HL-60/S4 treated with retinoic acid at 250 ng/mL for 4 days and 3 days (cell line): ENCODE data around the gene CEBPG.

Experiments
- in situ Hi-C: fragments of 300-500 bp; cut with MboI; formaldehyde crosslinking; loops from 2 replicates; pipeline ENCODE4 v1.7.0; 2022; ENCODE audit warnings: low sequenced_read_pairs

Gene CEBPG

DNA sequence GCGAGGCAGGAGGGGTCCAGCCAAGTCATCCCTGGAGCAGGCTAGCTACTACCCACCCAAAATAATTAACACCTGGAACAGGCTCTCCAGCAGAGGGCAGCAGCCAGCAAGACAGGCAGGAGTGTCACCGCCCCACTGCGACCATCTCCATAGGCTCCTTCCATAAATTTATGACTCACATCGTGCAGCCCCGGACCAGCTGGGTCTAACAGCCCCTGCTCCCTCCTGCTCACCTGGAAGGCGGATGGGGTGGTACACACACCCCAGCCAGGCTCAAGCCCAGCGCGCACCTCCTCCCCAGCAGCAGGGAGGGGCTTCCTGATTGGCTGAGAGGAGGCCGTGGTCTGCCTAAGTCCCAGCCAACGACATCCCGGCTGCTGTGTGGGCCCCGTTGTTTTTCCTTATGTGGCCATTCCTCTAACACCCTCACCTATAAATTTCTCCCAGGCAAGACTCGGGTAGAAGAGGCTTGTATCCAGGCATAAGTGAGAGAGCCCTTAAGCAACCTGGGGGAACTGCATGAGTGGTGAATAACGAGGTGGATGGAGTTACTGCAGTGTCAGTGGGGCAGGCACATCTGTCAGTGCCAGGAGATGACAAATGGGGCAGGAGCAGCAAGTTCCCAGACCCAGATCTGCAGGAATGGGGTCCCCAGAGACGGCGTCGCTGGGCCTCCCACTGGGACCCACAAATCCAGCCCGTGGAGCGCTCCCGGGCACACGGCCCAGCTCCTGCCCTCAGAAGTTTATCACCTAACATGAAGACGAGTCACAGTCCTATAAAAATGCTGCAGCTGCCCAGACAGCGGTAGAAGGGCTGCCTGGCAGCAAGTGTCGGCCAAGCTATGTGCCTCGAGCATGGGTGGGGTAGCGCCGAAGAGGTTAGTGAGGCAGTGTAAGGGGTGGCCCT lies 43.1 kb downstream of the CEBPG start:
- in situ Hi-C loops = loop anchor here (25.0 kb wide), 1 partner anchor 279 kb away; the partner anchor contains the start of gene WDR88

DNA sequence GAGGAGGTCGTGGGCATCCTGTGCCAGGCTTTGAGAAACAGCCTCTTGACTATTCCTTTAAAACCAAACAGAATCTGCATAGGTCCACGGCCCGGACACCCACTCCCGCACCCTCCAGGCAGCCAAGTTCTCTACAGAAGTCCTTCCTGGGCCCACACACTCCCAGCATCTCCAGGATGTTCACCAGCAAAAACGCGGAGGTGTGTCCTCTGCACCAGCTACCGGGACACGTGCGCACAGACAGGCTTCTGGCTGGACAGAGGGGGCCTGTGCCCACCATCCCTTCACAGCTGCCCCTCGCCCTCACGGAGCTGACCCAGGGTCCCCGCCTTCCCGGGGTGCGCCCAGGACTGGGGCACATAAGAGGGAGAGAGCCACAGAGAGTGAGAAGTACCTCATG lies 44.2 kb downstream of the CEBPG start:
- in situ Hi-C loops = loop anchor here (25.0 kb wide), 1 partner anchor 280 kb away; the partner anchor contains the start of gene WDR88

DNA sequence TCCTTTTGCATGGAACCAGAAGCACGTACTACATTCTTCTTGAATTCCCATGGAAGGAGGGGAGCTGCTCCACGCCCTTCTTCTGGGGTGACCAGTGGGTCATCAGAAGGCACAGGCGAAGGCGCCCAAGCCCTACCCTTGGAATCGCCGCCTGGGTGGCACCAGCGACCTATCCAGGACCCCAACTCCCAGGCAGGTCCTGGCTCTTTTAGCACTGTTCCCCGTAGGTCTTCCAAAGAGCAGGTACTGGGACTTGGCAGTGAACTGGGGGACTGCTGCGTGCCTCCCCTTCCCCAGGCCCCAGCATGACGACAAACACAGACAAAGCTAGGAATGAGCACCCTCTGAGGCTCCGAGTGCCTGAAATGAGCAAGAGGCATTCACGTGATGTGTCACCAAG lies 45.0 kb downstream of the CEBPG start:
- in situ Hi-C loops = loop anchor here (25.0 kb wide), 1 partner anchor 281 kb away; the partner anchor contains the start of gene WDR88

DNA sequence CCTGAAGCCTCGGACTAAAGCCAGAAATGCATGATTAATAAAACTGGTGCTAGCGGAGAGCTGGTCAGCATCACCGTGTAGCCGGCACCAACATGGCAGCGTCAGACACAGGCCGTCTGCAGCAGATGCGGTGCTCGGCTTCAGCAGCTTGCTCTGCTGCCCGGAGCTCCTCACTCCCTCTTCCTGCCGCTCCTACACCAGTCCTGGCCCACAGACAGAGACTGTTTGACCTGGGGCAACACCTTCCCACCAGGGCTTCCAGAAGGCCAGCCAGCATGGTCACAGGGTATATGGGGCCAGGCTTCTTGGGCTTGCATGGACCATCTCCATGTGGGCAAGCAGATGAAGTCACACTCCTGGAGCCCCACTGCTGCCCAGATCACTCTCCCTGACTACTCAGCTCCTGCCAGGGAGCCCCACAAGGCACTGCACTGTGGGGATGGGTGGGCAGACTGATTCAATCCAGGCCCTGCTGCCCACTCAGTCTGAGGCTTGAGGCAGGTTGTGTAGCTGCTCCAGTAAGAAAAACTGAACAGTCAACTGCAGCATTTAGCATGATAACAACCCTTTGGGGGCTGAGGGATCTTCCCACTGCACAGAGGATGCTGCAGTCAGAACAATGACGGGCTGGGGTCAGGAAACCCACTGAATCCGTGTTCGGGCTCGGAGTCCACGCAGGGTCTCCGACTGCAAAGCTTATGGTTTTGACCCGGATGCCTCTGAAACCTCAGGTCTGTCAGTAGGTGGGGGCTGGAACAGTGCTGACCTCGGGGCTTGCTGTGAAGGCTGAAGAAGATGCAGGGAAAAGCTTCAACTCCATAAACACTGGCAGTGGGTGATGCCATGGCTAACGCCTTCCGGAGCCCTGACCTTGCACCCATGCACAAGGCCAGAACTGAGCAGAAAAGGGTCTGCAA lies 45.6 kb downstream of the CEBPG start:
- in situ Hi-C loops = loop anchor here (25.0 kb wide), 1 partner anchor 282 kb away; the partner anchor contains the start of gene WDR88

DNA sequence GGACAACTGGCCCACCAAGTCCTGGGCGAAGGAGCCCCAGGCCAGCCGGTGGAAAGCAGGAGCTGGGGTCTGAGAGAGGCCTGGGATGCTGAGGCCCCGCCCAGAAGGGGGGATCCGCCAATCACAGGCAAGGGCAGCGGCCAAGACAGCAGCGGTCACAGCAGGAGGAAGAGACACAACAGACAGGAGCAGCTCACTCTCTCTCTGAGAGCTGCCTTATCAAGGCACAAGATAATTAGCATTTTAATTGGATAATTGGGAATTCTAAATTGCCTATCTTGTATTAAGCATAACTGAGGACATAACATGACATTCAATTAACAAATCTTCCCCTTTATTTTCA lies 46.2 kb downstream of the CEBPG start:
- in situ Hi-C loops = loop anchor here (10.0 to 25.0 kb wide), 2 partner anchors 282 to 345 kb away; partner anchors contain the start of gene WDR88

DNA sequence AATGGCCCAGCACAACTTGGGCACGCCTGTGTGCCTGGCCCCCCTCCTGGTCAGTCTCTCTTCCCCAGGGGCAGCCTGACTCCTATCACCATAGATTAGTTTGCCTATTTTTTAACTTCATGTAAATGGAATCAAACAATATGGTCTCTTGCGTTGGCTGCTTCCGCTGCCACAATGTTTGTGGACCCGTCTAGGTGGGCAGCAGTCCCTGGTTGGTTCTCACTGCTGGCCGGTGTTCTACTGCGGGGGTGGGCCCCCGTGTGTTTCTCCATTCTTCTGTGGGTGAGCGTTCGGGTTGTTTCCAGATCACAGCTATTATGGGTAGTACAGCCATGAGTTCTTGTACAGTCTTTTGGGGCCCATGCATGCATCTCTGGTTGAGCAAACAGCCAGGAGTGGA lies 47.3 kb downstream of the CEBPG start:
- in situ Hi-C loops = loop anchor here (10.0 to 25.0 kb wide), 2 partner anchors 284 to 344 kb away; partner anchors contain the start of gene WDR88

DNA sequence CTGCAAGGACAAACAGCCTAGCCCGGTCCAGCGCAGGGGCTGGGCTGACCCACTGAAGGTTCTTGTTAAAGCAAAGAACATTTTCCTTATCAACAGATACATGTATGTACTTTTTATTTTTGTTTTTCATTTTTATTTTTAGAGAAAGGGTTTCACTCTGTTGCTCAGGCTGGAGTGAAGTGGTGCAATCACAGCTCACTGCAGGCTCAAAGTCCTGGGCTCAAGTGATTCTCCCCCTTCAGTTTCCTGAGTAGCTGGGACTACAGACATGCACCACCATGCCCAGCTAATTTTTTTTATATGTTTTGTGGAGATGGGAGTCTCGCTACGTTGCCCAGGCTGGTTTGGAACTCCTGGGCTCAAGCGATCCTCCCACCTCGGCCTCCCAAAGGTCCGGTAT lies 47.9 kb downstream of the CEBPG start:
- in situ Hi-C loops = loop anchor here (10.0 to 25.0 kb wide), 2 partner anchors 284 to 343 kb away; partner anchors contain the start of gene WDR88

DNA sequence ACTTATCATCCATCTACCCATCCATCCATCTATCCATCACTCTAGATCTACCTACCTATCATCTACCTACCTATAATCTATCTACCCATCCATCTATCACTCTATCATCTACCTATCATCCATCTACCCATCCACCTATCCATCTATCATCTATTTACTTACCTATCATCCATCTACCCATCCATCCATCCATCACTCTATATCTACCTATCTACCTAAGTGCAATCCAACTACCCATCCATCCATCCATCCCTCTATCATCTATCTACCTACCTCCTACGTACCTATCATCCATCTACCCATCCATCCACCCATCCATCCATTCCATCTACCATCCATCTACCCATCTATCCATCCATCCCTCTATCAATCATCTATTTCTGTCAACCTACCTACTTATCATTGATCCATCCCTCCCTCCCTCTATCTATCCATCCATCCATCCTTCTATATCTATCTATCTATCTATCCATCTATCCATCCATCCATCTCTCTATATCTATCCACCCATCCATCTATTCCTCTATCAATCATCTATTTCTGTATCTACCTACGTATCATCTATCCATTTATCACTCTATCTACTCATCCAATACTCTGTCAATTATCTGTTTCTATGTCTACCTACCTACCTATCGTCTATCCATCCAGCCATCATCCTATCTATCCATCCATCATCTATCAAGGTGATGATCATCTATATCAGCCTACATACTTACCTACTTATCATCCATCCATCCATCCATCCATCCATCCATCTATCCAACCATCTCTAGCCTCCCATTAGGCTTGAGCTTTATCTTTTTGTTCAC lies 49.1 kb downstream of the CEBPG start:
- in situ Hi-C loops = loop anchor here (10.0 to 25.0 kb wide), 2 partner anchors 285 to 342 kb away; partner anchors contain the start of gene WDR88

DNA sequence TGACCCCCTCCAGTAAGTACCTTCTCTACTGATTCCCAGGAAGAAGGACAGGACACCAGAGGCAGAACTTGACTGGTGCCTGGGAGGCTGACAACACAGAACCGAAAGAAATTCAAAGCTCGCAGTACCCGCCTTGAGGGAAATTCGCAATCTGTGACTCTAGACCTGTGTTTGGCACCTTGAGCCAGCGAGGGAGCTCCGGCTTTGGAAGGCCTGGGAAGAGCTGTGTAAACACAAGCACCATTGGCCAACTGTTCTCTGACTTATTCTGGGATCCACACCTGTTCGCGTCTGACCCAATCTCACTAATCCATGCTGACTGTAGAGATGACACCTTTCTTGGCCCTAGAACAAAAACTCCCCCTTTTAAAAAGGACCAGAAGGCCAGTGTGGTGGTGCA lies 50.7 kb downstream of the CEBPG start:
- in situ Hi-C loops = loop anchor here (10.0 to 25.0 kb wide), 2 partner anchors 287 to 341 kb away; partner anchors contain the start of gene WDR88

DNA sequence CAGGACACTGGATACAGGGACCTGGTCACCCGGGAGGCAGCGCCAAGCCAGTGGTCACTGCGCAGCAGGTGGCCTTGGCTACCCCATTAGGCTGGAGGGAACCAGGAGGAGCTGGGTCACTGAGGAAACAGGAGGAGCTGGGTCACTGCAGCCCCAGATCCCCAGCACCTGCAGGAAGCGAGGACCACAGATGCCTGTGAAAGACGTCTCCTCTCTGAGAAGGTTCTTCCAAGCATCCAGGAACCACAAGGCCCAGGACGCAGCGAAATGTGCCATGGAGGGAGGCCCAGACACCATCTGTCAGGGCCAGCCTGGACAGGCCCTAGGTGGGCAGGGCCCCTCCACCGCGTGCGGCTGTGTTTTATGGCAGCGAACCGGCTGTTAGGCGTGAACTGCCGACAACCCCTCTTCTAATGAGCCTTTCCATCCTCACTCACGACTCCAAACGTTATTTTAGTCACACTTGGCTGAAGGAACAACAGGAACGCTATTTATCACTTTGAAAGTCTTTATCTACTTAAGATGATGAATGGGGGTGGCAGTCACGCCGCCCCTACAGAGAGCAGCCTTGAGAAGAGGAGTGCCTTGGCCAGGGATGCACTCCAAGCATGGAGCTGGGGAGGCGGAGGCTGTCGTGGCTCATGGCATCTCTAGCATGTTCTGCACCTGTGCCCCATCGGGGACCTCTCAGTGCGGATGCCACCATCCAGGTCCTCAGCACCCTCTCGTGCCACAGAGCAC lies 53.3 kb downstream of the CEBPG start:
- in situ Hi-C loops = loop anchor here (10.0 kb wide), 1 partner anchor 338 kb away; no protein-coding TSS in a partner anchor

DNA sequence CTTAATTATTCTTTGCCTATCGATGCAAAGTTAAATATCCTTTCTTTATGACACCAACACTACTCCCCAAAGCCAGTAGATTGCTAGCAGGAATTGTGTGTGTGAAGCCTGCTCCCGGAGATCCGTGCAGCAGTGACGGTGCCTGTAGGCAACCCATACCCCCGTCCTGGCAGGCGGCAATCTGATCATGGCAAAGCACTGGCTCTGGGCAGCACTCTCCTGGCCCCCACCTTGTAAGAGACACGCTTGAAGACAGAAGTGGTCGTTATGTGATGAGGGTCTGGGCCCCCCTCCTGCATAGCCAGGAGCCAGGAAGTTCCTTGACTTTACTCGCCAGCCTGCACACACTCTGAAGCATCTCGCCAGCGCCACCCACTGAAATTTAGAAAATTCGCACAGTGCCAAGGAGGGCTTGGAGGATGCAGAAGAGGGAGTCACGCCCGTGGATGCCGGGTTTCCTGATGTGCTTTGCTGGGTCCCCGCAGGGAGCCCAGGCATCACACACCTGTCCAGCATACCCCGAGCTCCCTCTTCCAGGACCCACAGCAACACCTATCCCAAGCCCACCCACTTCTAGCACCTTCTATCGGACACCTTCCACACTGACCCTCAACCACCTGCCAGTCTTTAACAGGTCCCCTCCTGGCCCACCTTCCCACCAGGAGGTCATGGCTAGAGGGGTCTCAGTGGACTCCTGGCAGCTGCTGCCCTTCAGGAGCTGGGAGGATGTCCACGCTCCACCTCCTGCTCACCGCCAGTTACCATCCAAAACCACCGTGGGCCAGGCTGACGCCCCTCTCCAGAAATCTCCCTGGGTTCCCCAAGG lies 54.5 kb downstream of the CEBPG start:
- in situ Hi-C loops = loop anchor here (10.0 kb wide), 1 partner anchor 337 kb away; no protein-coding TSS in a partner anchor

DNA sequence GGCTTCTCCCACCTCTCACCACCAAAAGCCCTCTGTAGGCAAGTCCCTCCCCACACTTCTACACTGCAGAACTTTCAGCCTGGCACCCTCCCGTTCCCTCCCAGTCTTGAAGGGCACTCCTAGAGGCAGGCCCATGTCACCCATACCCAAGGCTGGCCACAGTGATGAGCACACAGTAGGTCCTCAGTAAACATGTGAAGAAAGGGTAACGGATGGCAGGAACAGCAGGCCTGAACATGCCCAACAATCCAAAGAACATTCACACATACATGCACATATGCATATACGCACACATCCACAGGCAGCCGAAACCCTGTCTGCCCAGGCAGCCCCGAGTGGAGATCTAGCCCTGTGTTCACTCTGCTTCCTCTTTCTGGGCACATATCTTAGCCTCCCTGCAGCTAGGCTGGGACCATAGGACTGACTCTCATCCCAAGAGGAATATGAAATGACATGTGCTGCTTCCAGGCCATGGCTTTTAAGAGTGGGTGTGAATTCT lies 55.2 kb downstream of the CEBPG start:
- in situ Hi-C loops = loop anchor here (10.0 kb wide), 1 partner anchor 336 kb away; no protein-coding TSS in a partner anchor

DNA sequence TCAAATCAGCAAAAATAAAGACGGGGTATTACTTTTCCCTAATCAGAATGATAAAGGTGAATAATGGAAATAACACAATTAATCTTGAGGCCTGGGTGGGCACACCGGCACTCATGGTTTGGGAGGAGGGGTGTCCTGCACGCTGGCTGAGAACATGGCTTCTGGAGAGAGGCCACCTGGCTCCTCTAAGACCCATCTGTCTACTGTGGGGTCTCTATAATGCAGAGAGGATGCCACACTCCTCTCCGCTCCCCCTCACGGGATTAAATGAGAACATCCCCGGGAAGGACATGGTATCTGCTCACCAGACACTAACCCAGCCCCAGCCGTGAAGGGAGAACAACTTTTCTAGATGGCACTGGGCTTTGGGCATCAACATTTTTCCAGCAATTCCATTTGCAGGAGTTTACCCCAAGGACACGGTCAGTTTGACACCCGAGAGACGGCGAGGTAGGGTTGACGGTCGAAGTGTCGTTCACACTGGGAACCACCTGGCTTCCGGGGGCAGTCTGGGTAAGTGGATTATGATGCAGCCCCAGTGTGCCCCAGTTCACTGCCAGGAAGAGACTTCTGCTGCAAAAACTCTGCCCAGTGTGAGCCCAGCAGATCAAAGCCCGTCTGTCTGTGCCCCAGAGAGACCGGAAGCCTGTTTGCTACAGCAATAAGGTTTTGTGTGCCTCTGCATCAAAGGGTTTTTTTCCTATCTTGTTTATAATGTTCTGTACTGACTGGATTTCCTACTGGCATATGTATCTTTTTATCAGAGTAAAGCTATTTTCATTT lies 56.6 kb downstream of the CEBPG start:
- in situ Hi-C loops = loop anchor here (10.0 kb wide), 1 partner anchor 335 kb away; no protein-coding TSS in a partner anchor

DNA sequence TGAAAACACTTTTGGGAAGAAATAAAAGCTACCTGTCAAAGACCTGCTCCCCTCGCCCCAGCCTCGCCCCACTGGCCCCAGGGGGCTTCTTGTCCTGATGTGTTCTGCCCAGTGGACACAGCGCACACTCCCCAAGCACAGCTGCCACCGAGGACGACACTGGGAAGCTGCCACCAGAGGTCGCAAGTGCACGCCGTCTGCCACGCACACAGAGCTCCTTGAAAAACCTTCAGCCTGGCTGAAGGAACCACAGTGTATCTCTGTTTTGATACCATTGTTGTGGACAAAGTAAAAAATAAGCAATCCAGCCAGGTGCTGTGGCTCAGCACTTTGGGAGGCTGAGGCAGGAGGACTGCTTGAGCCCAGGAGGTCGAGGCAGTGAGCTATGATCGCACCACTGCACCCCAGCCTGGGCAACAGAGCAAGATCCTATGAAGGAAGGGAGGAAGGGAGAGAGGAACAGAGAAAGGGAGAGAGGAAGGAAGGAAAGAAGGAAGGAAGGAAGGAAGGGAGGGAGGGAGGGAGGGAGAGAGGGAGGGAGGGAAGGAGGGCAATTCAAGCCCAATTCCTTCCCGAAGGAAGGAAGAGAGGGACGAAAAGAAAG lies 57.3 kb downstream of the CEBPG start:
- in situ Hi-C loops = no loop called here

DNA sequence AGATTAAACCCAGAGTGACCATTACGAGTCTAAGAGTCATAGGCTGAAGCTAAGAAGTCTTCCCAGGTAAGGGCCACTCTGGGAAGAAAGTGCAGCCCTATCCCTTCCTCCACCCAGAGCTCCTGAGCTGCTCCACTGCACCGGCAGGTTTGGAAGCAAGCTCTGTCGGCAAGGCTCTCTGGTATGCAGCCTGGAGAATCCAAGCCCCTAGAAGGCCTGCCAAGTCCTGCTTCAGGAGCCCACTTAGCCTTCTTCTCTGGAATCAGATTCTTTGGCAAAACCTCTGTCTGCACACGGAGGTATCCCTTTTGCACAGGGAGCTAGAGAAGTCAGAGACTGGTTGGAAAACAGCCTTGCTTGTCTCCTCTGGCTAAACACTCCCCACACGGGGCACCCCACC lies 58.5 kb downstream of the CEBPG start:
- in situ Hi-C loops = no loop called here
